Smooth muscle cell (in vitro differentiated cells): Measurements from ENCODE around the gene NXT1. TPM values are rescaled to one million over a fixed set of nuclear protein-coding genes. Genes with fewer than 3 reads are reported as not detected.

Experiments used
- DNase-seq: peaks from one replicate; lab custom pipeline; 2025; ENCODE audit not compliant: unreplicated experiment; lab: John Stamatoyannopoulos, UW
- H2AFZ ChIP-seq: fragments of 200-600 bp; sonication (generic); 2 replicates; pipeline ENCODE4 v1.6.0; 2016; ENCODE audit warnings: antibody characterized with exemption, low read depth, mild to moderate bottlenecking
- H3F3A ChIP-seq: fragments of 200-600 bp; sonication (generic); 2 replicates; pipeline ENCODE4 v1.6.0; 2017; ENCODE audit warnings: antibody characterized with exemption, low read depth
- H3K27ac ChIP-seq: fragments of 200-600 bp; sonication (generic); 2 replicates; pipeline ENCODE4 v1.5.1; 2016; ENCODE audit warnings: low read depth, mild to moderate bottlenecking
- H3K27me3 ChIP-seq: fragments of 200-600 bp; sonication (generic); 2 replicates; pipeline ENCODE4 v1.6.1; 2016; ENCODE audit warnings: low read depth, mild to moderate bottlenecking
- H3K36me3 ChIP-seq: fragments of 200-600 bp; sonication (generic); 2 replicates; pipeline ENCODE4 v1.5.1; 2016; ENCODE audit warnings: low read depth
- H3K4me1 ChIP-seq: fragments of 200-600 bp; sonication (generic); 2 replicates; pipeline ENCODE4 v1.5.1; 2016; ENCODE audit warnings: low read depth
- H3K4me2 ChIP-seq: fragments of 200-600 bp; sonication (generic); 2 replicates; pipeline ENCODE4 v1.6.0; 2016; ENCODE audit warnings: mild to moderate bottlenecking
- H3K4me3 ChIP-seq: fragments of 200-600 bp; sonication (generic); 2 replicates; pipeline ENCODE4 v1.5.1; 2016; ENCODE audit warnings: mild to moderate bottlenecking
- H3K79me2 ChIP-seq: fragments of 200-600 bp; sonication (generic); 2 replicates; pipeline ENCODE4 v1.6.0; 2016; ENCODE audit warnings: low read depth, mild to moderate bottlenecking
- H3K9ac ChIP-seq: fragments of 200-600 bp; sonication (generic); 2 replicates; pipeline ENCODE4 v1.6.0; 2016; ENCODE audit warnings: low read depth
- H3K9me3 ChIP-seq: fragments of 200-600 bp; sonication (generic); replicated peaks from 2 replicates; pipeline ENCODE4 v1.5.1; 2016; ENCODE audit warnings: low read depth
- H4K20me1 ChIP-seq: fragments of 200-600 bp; sonication (generic); 2 replicates; pipeline ENCODE4 v1.6.0; 2016; ENCODE audit warnings: low read depth
- WGBS: methylation state at CpG from one replicate; pipeline ENCODE4 v1.1.7; 2016; ENCODE audit warnings: low lambda C conversion rate; 5-methylcytosine and 5-hydroxymethylcytosine counted together
- polyA plus RNA-seq: library from polyadenylated mRNA; unstranded; fragments of >200 nt; fragmentation: Nextera tagmentation; extraction: Ambion mirVana; gene quantifications from 2 replicates; pipeline ENCODE4 v1.2.1, GENCODE V29; 2016
- total RNA-seq: library from RNA; depleted of rRNA; stranded (reverse); fragments of >200 nt; gene quantifications from 2 replicates; pipeline ENCODE4 v1.2.3, GENCODE V29; 2014
- TF ChIP-seq, protein P1 (sequence below): fragments of 200-600 bp; sonication (generic); IDR thresholded peaks from 2 replicates; pipeline ENCODE4 v1.5.1; 2017; ENCODE audit warnings: borderline replicate concordance, mild to moderate bottlenecking, antibody characterized with exemption; ENCODE audit not compliant: insufficient read depth, poor library complexity, severe bottlenecking

Gene NXT1
- total and polyA plus RNA-seq, 2 experiments from 2014 or later = 45.3 to 49.6 TPM

DNA sequence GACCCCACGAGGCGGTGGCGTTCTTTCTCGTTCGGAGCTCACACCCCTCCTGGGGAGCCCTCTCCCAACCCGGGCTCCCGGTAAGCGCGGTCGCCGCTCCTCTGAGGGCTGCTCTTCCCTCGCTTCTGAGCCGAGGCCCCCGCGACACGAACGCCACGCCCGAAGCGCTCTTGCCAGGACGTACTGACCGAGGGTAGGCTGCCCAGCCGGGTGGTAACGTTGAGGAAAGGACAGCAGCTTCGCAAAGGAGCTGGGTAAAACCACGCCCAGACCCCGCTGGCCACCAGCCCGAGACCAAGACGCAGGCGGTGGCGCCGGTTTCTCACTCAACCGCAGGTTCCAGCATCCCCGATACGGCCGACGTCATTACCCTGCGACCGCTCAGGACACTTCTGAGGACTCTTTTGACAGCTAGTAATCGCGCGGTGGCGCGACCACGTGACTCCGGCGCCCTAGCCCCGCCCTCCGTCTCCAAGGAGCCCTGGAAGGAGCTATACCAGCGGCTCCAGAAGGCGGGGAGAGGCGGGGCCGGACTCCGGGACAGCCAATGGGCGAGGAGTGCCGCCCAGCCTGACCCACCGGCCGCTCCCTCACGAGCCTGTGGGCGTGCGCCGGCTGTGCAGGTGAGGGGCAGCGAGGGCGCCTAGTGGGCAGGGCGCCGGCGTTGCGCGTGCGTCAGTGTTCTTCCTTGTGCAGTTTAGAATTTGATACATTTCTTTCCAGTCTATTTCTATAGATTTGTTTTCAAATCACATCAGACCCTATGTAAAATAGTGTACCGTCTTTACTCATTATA is 7.4 kb downstream of the NXT1 start:
- Histone ChIP-seq H3K36me3 (no peaks in the 10 kb centered on the region), H2AFZ (peak overlapping the region; percentile 67), H3K4me2 (peak overlapping the region; percentile 85), H3K9ac (peak overlapping the region; percentile 88), H3K27ac (peak overlapping the region; percentile 95), H3K4me1 (peaks cover 10% of the 10 kb centered on the region), H3K79me2 (peaks cover 12% of the 10 kb centered on the region), H3K4me3 (peak overlapping the region; percentile 70), H3F3A (peaks cover 18% of the 10 kb centered on the region), H3K9me3 (no peaks in the 10 kb centered on the region), H4K20me1 (peaks cover 9% of the 10 kb centered on the region), H3K27me3 (no peaks in the 10 kb centered on the region)
- TF ChIP-seq, protein P1, sequence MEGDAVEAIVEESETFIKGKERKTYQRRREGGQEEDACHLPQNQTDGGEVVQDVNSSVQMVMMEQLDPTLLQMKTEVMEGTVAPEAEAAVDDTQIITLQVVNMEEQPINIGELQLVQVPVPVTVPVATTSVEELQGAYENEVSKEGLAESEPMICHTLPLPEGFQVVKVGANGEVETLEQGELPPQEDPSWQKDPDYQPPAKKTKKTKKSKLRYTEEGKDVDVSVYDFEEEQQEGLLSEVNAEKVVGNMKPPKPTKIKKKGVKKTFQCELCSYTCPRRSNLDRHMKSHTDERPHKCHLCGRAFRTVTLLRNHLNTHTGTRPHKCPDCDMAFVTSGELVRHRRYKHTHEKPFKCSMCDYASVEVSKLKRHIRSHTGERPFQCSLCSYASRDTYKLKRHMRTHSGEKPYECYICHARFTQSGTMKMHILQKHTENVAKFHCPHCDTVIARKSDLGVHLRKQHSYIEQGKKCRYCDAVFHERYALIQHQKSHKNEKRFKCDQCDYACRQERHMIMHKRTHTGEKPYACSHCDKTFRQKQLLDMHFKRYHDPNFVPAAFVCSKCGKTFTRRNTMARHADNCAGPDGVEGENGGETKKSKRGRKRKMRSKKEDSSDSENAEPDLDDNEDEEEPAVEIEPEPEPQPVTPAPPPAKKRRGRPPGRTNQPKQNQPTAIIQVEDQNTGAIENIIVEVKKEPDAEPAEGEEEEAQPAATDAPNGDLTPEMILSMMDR = no peak
- peak; percentile 98 for DNase-seq
- WGBS = under 1% methylated on average over 71 of the region's 71 CpGs

DNA sequence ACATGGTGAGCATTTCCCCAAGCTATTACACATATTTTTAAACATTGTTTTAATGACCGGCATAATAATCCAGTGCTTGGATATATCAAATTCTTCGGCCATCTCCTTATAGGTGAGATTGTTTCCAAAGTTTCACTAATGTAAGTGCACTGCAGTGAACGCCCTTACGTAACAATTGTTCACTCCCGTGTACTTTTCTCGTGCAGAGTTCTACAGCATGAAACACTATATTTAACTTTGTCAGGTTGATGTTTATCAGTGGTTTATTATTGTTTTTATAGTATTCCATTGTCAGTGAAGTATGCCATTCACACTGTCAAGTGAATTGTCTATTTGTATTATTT is 7.9 kb downstream of the NXT1 start:
- WGBS = 69% methylated on average over 6 of the region's 6 CpGs
- peak overlapping the region; percentile 67 for H2AFZ ChIP-seq
- peak overlapping the region; percentile 85 for H3K4me2 ChIP-seq
- H3K27ac ChIP-seq = peak overlapping the region; percentile 45
- peaks cover 18% of the 10 kb centered on the region for H3F3A ChIP-seq
- peak overlapping the region; percentile 70 for H3K4me3 ChIP-seq
- no peak overlapping the region for H3K9ac ChIP-seq
- H3K27me3 ChIP-seq = no peaks in the 10 kb centered on the region
- no peak for DNase-seq
- peaks cover 10% of the 10 kb centered on the region for H4K20me1 ChIP-seq
- H3K79me2 ChIP-seq = peaks cover 14% of the 10 kb centered on the region
- H3K9me3 ChIP-seq = no peaks in the 10 kb centered on the region
- TF ChIP-seq, protein P1 = no peak
- no peaks in the 10 kb centered on the region for H3K36me3 ChIP-seq
- peaks cover 14% of the 10 kb centered on the region for H3K4me1 ChIP-seq

DNA sequence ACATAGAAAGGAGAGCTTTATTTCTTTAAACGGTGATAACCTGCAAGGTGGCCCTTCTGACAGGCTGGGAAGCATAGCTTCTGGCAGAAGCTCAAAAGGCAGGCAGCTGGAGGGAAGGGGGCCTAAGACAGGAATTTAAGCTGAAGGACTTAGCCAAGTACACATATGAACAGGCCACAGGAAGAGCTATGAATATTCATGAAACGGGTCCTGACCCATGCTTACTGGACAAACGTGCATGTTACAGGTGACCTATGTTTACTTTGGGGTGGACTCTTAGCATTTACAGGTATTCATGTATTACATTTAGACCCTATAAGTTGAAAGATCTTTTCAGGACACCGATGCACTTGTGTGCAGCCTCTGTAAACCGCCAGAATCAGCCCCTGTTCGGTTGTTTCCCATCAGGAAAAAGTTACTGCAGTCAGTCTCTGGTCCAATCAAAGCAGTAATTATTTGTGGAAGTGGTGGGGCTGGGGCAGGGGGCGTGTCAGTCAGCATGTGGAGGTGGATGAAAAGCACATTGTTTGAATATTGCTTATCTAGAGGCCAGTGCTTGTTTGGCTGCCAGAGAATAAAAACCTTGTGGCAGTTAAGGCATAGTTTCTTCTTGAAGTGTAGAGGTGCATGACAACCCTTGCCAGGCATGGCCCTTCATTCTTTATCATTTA is 8.5 kb downstream of the NXT1 start:
- Histone ChIP-seq H3K4me3 (peak overlapping the region; percentile 70), H3K4me1 (peaks cover 14% of the 10 kb centered on the region), H4K20me1 (peaks cover 15% of the 10 kb centered on the region), H3K27me3 (no peaks in the 10 kb centered on the region), H3F3A (peaks cover 18% of the 10 kb centered on the region), H3K9ac (no peak overlapping the region), H3K36me3 (no peaks in the 10 kb centered on the region), H3K27ac (peak overlapping the region; percentile 45), H3K79me2 (peaks cover 19% of the 10 kb centered on the region), H3K9me3 (no peaks in the 10 kb centered on the region), H2AFZ (no peak overlapping the region), H3K4me2 (peak overlapping the region; percentile 85)
- 88% methylated on average over 7 of the region's 7 CpGs for WGBS
- no peak for DNase-seq
- TF ChIP-seq, protein P1 = no peak
